K562 (cell line): ENCODE results near the gene PCAT6. TPM values are rescaled to one million over a fixed set of nuclear protein-coding genes. Genes with fewer than 3 reads are reported as not detected.

Experiments used
- ATF1 ChIP-seq, 2 experiments: fragments of 450-650 bp in 1 of 2; IDR thresholded peaks; 2 replicates each; pipeline ENCODE4 v1.6.1; 2016; ENCODE audit warnings: missing compliant biosample characterization in 1 of 2, missing genetic modification characterization in 1 of 2
- ATF6 ChIP-seq: sonication (generic); formaldehyde crosslinking; IDR thresholded peaks from 2 replicates; pipeline ENCODE4 v1.4.0; 2020; ENCODE audit warnings: mild to moderate bottlenecking, missing genetic modification reagents
- CHD1 ChIP-seq: fragments of 200-600 bp; sonication (generic); IDR thresholded peaks from one replicate; pipeline ENCODE4 v1.6.1; 2012; ENCODE audit warnings: mild to moderate bottlenecking, moderate library complexity, low read length, inconsistent platforms
- CTBP1 ChIP-seq: fragments of 450-650 bp; IDR thresholded peaks from 2 replicates; pipeline ENCODE4 v1.6.1; 2016; ENCODE audit warnings: borderline replicate concordance
- E2F3 ChIP-seq: fragments of 250-450 bp; sonication (Bioruptor Pico); IDR thresholded peaks from 2 replicates; pipeline ENCODE4 v1.4.0; 2020; ENCODE audit warnings: mild to moderate bottlenecking
- E2F6 ChIP-seq, 2 experiments: IDR thresholded peaks; 2 replicates each; pipeline ENCODE4 v1.6.1; 2011; ENCODE audit warnings: borderline replicate concordance in 1 of 2, control low read depth in 1 of 2, low read depth in 1 of 2, low read length in 1 of 2, mild to moderate bottlenecking in 1 of 2, mixed read lengths in 1 of 2, moderate library complexity in 1 of 2; ENCODE audit not compliant: insufficient read depth in 1 of 2, insufficient read length in 1 of 2, poor library complexity in 1 of 2, severe bottlenecking in 1 of 2; ENCODE audit errors: extremely low read depth in 1 of 2
- ETS1 ChIP-seq: conservative IDR thresholded peaks from 2 replicates; pipeline ENCODE4 v1.6.1; 2011; ENCODE audit warnings: low read depth, mild to moderate bottlenecking, low read length; ENCODE audit not compliant: control insufficient read depth
- FIP1L1 ChIP-seq: fragments of 200-400 bp; formaldehyde crosslinking; IDR thresholded peaks from 2 replicates; pipeline ENCODE4 v1.6.1; 2018; ENCODE audit warnings: mild to moderate bottlenecking, low read depth, low read length; ENCODE audit not compliant: poor library complexity, severe bottlenecking
- HBP1 ChIP-seq: fragments of 450-650 bp; formaldehyde crosslinking; IDR thresholded peaks from 2 replicates; pipeline ENCODE4 v1.4.0; 2022; ENCODE audit warnings: missing genetic modification characterization
- HCFC1 ChIP-seq: IDR thresholded peaks from 2 replicates; pipeline ENCODE4 v1.6.1; 2012; ENCODE audit warnings: low read depth, low read length, improper control_type of control experiment
- HDAC1 ChIP-seq, 2 experiments: fragments of 450-650 bp; IDR thresholded peaks; 2 replicates each; pipeline ENCODE4 v1.6.1; 2016 to 2017; ENCODE audit warnings: inconsistent platforms in 1 of 2, mild to moderate bottlenecking in 1 of 2, moderate library complexity in 1 of 2
- ILF3 ChIP-seq: fragments of 450-650 bp; IDR thresholded peaks from 2 replicates; pipeline ENCODE4 v1.6.1; 2018; ENCODE audit warnings: antibody characterized with exemption, mild to moderate bottlenecking, moderate library complexity, borderline replicate concordance
- KDM1A ChIP-seq, 2 experiments: fragments of 450-650 bp; IDR thresholded peaks; 2 replicates each; pipeline ENCODE4 v1.6.1; 2016; ENCODE audit warnings: mild to moderate bottlenecking in 2 of 2
- NR2C2 ChIP-seq, 2 experiments: fragments of 200-800 bp in 1 of 2; sonication (Bioruptor generic) in 1 of 2; sonication (generic) in 1 of 2; formaldehyde crosslinking in 1 of 2; IDR thresholded peaks; 2 replicates each; pipeline versions ENCODE4 v1.6.1 to v1.8.0; 2016 to 2022; ENCODE audit warnings: mild to moderate bottlenecking in 1 of 2, missing compliant biosample characterization in 1 of 2, missing genetic modification characterization in 1 of 2, missing genetic modification reagents in 1 of 2
- TBP ChIP-seq: optimal IDR thresholded peaks from 2 replicates; pipeline ENCODE3; 2011; ENCODE audit warnings: low read depth, low read length, improper control_type of control experiment
- ZBTB17 ChIP-seq: fragments of 450-650 bp; formaldehyde crosslinking; IDR thresholded peaks from 2 replicates; pipeline ENCODE4 v1.4.0; 2020; ENCODE audit warnings: mild to moderate bottlenecking
- ZNF431 ChIP-seq: sonication (generic); formaldehyde crosslinking; IDR thresholded peaks from 2 replicates; pipeline ENCODE4 v1.8.0; 2022; ENCODE audit warnings: mild to moderate bottlenecking, missing genetic modification reagents
- polyA plus RNA-seq, 8 experiments: library from polyadenylated mRNA; depleted of rRNA in 4 of 8; stranded (reverse) in 5 of 8; unstranded in 3 of 8; fragments of >200 nt; fragmentation: Nextera tagmentation in 2 of 8; fragmentation: Illumina TruSeq in 1 of 8; extraction: Ambion mirVana in 2 of 8; extraction: Trizol in 1 of 8; gene quantifications; 2 replicates each; pipeline versions ENCODE4 v1.2.1 to v1.2.3, GENCODE V29; 2011 to 2014; ENCODE audit warnings: inconsistent platforms in 1 of 8, missing spikeins in 1 of 8
- total RNA-seq, 7 experiments: library from RNA; depleted of rRNA in 6 of 7; stranded (reverse); fragments of >200 nt in 6 of 7; fragmentation: Illumina TruSeq in 2 of 7; extraction: Trizol in 2 of 7; gene quantifications; 2 replicates each; pipeline versions ENCODE4 v1.2.1 to v1.2.3, GENCODE V29; 2011 to 2021; ENCODE audit warnings: low replicate concordance in 1 of 7
- TF ChIP-seq, protein P1 (sequence below): fragments of 450-650 bp; IDR thresholded peaks from 2 replicates; pipeline ENCODE4 v1.6.1; 2017; ENCODE audit warnings: mild to moderate bottlenecking, moderate library complexity

PCAT6 gene
- total and polyA plus RNA-seq, 9 of the 15 experiments (the other 6 are each of a cell fraction or from before 2014, with no cell fraction given) = 0.25 to 2.4 (median 0.54) TPM; not detected in 1

- TF ChIP-seq E2F3 (CRISPR knock-in tag) (peak; percentile 32; the same call in 1 of the 2 replicates), ETS1 (peak; percentile 83), HBP1 (CRISPR knock-in tag) (0 out of 2 replicates have a peak, but pooled peaks have one; percentile 12), ATF1 (CRISPR knock-in tag; IDR thresholded peaks at IDR 0.05) (no peak; the same call in 1 of the 2 replicates), ATF1 (tag; IDR thresholded peaks at IDR 0.05) (peak; percentile 82), KDM1A (IDR thresholded peaks at IDR 0.05) (peak in 1 of 2 experiments; percentile 67; a peak in 2 of 4 replicates), CHD1 (peak; percentile 98), NR2C2 (CRISPR knock-in tag; IDR thresholded peaks at IDR 0.05) (no peak), NR2C2 (tag; IDR thresholded peaks at IDR 0.05) (peak; percentile 48), TBP (peak; percentile 93), ILF3 (peak; percentile 30; the same call in 1 of the 2 replicates), HDAC1 (IDR thresholded peaks at IDR 0.05) (peak; percentile 59 to 91; a peak in 3 of 4 replicates), CTBP1 (peak; percentile 66), ZBTB17 (peak; percentile 50; the same call in 1 of the 2 replicates), FIP1L1 (peak; percentile 87), HCFC1 (peak; percentile 44; the same call in 1 of the 2 replicates), ATF6 (peak; percentile 78; the same call in 1 of the 2 replicates), ZNF431 (peak; percentile 15; the same call in 1 of the 2 replicates), E2F6 (IDR thresholded peaks at IDR 0.05; ENCODE audit: borderline replicate concordance in 1 of 2, extremely low read depth in 1 of 2, insufficient read depth in 1 of 2, insufficient read length in 1 of 2, low read depth in 1 of 2, low read length in 1 of 2, poor library complexity in 1 of 2, severe bottlenecking in 1 of 2) (peak; percentile 33 to 71)
- TF ChIP-seq, protein P1, sequence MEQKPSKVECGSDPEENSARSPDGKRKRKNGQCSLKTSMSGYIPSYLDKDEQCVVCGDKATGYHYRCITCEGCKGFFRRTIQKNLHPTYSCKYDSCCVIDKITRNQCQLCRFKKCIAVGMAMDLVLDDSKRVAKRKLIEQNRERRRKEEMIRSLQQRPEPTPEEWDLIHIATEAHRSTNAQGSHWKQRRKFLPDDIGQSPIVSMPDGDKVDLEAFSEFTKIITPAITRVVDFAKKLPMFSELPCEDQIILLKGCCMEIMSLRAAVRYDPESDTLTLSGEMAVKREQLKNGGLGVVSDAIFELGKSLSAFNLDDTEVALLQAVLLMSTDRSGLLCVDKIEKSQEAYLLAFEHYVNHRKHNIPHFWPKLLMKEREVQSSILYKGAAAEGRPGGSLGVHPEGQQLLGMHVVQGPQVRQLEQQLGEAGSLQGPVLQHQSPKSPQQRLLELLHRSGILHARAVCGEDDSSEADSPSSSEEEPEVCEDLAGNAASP = no peak
Measured at GRCh38 chr1:202807926-202808757, 2.6 kb upstream of the PCAT6 start, which contains the start of gene KDM5B (continued).
